ENCODE measurements around the gene KCND2. TPM values are rescaled to one million over a fixed set of nuclear protein-coding genes. Genes with fewer than 3 reads are reported as not detected.

The KCND2 gene
- total RNA-seq (2014; rRNA removed; shearing (Covaris generic)) (not detected in 2 replicates), total RNA-seq (2022) (not detected in 2 replicates), Bru-seq, nascent RNA (percentile 1 among the genes with signal in this experiment), BruChase-seq, experiment 1, labeled RNA remaining after a 6-hour chase (percentile 1 among the genes with signal in this experiment), BruChase-seq, experiment 2, labeled RNA remaining after a 2-hour chase (percentile 0 among the genes with signal in this experiment)
- long read RNA-seq, result 0 reads

DNA sequence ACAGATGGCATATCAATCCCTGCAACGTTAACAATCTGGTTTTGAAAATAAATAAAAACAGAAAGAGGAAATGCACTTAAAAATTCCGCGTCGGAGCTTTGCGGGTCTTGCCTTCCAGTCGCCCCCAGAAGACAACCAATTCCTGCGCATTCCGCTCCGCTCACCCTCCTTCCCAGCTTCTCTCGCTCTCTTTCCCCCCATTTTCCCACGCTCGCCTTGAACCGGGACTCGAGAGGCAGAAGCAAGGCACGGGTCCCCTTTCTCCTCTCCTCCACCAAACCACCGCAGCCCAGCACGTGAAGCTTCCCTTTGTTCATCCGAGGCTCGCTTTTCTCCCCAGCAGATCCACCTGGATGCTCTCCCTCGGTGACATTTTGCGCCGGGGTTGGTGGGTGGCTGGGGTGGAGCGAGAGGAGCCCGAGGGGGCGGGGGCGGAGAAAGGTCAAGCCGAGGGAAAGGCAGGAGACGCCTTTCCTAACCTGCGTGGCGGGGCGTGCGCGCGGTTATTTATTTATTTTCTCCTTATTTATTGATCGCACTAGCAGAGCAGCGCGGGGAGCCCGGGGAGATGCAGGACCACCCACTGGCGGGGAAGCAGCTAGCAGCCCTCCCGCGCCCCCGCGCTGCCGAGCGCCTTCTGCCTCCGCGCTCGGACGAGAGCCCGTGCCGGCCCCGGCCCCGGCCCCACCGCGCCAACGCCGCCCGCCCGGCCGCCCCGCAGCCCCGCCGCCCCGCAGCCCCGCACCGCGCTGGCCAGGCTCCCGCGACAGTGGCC, at the start of gene KCND2:
KCND2 (plus strand) TSS at position 475 of the 775 bp plus-strand sequence.
- intact Hi-C loops (cut with micrococcal nuclease; ENCODE audit: unreplicated experiment), result no loop called here
- no peak within 1 kb of the TSS for H3K4me3 ChIP-seq (ENCODE audit: low read depth, low read length, poor library complexity, severe bottlenecking)
- CTCF ChIA-PET (ENCODE audit: unreplicated experiment), result no interaction called here
- BruUV-seq (replicated peaks), result no TSS peak
- no peaks in the 10 kb centered on the region for H3K4me1 ChIP-seq (ENCODE audit: insufficient read depth, low read length, poor library complexity, severe bottlenecking)
- no peak for TF ChIP-seq EZH2phosphoT487 (IDR thresholded peaks at IDR 0.05; ENCODE audit: borderline replicate concordance, low read depth, low read length)
- TF ChIP-seq, protein P1, sequence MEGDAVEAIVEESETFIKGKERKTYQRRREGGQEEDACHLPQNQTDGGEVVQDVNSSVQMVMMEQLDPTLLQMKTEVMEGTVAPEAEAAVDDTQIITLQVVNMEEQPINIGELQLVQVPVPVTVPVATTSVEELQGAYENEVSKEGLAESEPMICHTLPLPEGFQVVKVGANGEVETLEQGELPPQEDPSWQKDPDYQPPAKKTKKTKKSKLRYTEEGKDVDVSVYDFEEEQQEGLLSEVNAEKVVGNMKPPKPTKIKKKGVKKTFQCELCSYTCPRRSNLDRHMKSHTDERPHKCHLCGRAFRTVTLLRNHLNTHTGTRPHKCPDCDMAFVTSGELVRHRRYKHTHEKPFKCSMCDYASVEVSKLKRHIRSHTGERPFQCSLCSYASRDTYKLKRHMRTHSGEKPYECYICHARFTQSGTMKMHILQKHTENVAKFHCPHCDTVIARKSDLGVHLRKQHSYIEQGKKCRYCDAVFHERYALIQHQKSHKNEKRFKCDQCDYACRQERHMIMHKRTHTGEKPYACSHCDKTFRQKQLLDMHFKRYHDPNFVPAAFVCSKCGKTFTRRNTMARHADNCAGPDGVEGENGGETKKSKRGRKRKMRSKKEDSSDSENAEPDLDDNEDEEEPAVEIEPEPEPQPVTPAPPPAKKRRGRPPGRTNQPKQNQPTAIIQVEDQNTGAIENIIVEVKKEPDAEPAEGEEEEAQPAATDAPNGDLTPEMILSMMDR (conservative IDR thresholded peaks at IDR 0.05; ENCODE audit: low read length), result no peak
- no peaks in the 10 kb centered on the region for H3K9me2 ChIP-seq (ENCODE audit: insufficient read depth, low read length)
- H4K20me1 ChIP-seq (ENCODE audit: insufficient read depth, low read length), result no peaks in the 10 kb centered on the region
- H3K9me3 ChIP-seq (ENCODE audit: low read length), result no peaks in the 10 kb centered on the region
- H2AFZ ChIP-seq (ENCODE audit: low read length), result no peak within 1 kb of the TSS
- H3K4me2 ChIP-seq (ENCODE audit: low read length), result no peak within 1 kb of the TSS
- H3K36me3 ChIP-seq (ENCODE audit: insufficient read depth, low read length), result no peaks in the 10 kb centered on the region
- H3K79me2 ChIP-seq (ENCODE audit: insufficient read depth, low read depth, low read length), result no peaks in the 10 kb centered on the region
- POLR2A ChIA-PET, result no interaction called here
- DNase-seq (ENCODE audit: low spot score), result no peak
- H3K27ac ChIP-seq (ENCODE audit: low read depth, low read length, poor library complexity, severe bottlenecking), result no peak within 1 kb of the TSS

DNA sequence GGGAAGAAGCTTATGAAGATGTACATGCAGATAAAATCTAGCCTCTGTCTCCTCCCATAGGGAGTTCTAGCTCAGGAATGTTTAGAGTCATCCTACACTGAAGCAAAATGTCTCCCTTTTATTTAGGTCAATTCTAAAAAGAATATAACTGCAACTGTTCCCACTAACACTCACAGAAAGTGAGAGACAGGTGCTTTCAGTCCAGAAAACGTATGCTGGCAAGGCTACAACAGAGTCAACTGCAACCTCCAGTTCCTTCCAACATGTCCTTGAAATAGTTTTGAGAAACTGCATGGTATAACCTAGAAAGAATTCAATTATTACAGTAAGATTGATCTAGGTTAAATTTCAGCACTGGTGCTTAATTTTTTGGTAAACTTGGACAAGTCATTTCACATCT, 46.8 kb upstream of the KCND2 start:
- DNase-seq (ENCODE audit: low spot score), result no peak
- no peaks in the 10 kb centered on the region for H3K36me3 ChIP-seq (ENCODE audit: insufficient read depth, low read length)
- CTCF ChIA-PET (ENCODE audit: unreplicated experiment), result no interaction called here
- no peaks in the 10 kb centered on the region for H4K20me1 ChIP-seq (ENCODE audit: insufficient read depth, low read length)
- H3K9me3 ChIP-seq (ENCODE audit: low read length), result no peaks in the 10 kb centered on the region
- no peak overlapping the region for H3K4me2 ChIP-seq (ENCODE audit: low read length)
- no peaks in the 10 kb centered on the region for H3K79me2 ChIP-seq (ENCODE audit: insufficient read depth, low read depth, low read length)
- H3K9me2 ChIP-seq (ENCODE audit: insufficient read depth, low read length), result no peaks in the 10 kb centered on the region
- H3K27ac ChIP-seq (ENCODE audit: low read depth, low read length, poor library complexity, severe bottlenecking), result no peak overlapping the region
- POLR2A ChIA-PET, result no interaction called here
- no peaks in the 10 kb centered on the region for H3K4me1 ChIP-seq (ENCODE audit: insufficient read depth, low read length, poor library complexity, severe bottlenecking)
- intact Hi-C loops (cut with micrococcal nuclease; ENCODE audit: unreplicated experiment), result no loop called here
- no peak overlapping the region for H3K4me3 ChIP-seq (ENCODE audit: low read depth, low read length, poor library complexity, severe bottlenecking)
- no TSS peak for BruUV-seq (replicated peaks)
- no peak overlapping the region for H2AFZ ChIP-seq (ENCODE audit: low read length)
- TF ChIP-seq, protein P1 (conservative IDR thresholded peaks at IDR 0.05; ENCODE audit: low read length), result no peak
- no peak for TF ChIP-seq EZH2phosphoT487 (IDR thresholded peaks at IDR 0.05; ENCODE audit: borderline replicate concordance, low read depth, low read length)

DNA sequence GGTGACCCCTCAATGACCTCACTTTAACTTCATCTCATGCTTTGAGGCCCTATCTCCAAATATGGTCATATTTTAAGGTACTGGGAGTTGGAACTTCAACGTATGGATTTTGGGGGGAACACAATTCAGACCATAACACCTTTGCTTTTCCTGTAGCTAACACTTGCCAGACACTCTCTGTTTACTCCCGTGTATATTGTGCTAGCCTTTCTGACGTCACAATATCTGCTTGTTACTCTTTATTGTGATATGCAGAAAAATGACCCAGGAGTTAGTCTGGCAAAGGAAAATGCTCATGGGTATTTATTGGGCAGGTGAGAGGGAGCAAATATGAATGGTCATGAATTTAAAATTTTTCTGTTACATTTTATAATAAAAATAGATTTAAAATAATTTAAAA, 45.7 kb upstream of the KCND2 start:
- no peaks in the 10 kb centered on the region for H3K9me2 ChIP-seq (ENCODE audit: insufficient read depth, low read length)
- no peak for DNase-seq (ENCODE audit: low spot score)
- H3K9me3 ChIP-seq (ENCODE audit: low read length), result no peaks in the 10 kb centered on the region
- ChIA-PET POLR2A (interaction anchor here (0.6 kb wide), 1 partner anchor 165 kb away, joined by 4 read pairs; no protein-coding TSS in a partner anchor), CTCF (ENCODE audit: unreplicated experiment) (no interaction called here)
- H3K4me1 ChIP-seq (ENCODE audit: insufficient read depth, low read length, poor library complexity, severe bottlenecking), result no peaks in the 10 kb centered on the region
- no TSS peak for BruUV-seq (replicated peaks)
- H4K20me1 ChIP-seq (ENCODE audit: insufficient read depth, low read length), result no peaks in the 10 kb centered on the region
- no peaks in the 10 kb centered on the region for H3K36me3 ChIP-seq (ENCODE audit: insufficient read depth, low read length)
- no peak overlapping the region for H3K4me3 ChIP-seq (ENCODE audit: low read depth, low read length, poor library complexity, severe bottlenecking)
- no peak overlapping the region for H3K4me2 ChIP-seq (ENCODE audit: low read length)
- no peak for TF ChIP-seq EZH2phosphoT487 (IDR thresholded peaks at IDR 0.05; ENCODE audit: borderline replicate concordance, low read depth, low read length)
- TF ChIP-seq, protein P1 (conservative IDR thresholded peaks at IDR 0.05; ENCODE audit: low read length), result no peak
- H3K79me2 ChIP-seq (ENCODE audit: insufficient read depth, low read depth, low read length), result no peaks in the 10 kb centered on the region
- no peak overlapping the region for H3K27ac ChIP-seq (ENCODE audit: low read depth, low read length, poor library complexity, severe bottlenecking)
- intact Hi-C loops (cut with micrococcal nuclease; ENCODE audit: unreplicated experiment), result no loop called here
- no peak overlapping the region for H2AFZ ChIP-seq (ENCODE audit: low read length)
